Muscle layer of duodenum (tissue), 2 donors: ENCODE results near the gene GPR158.

Experiments
- H3K27ac ChIP-seq: one replicate; pipeline ENCODE4 v1.7.0; 2013; ENCODE audit warnings: mild to moderate bottlenecking, low read length
- H3K27me3 ChIP-seq: one replicate; pipeline ENCODE4 v1.7.0; 2013; ENCODE audit warnings: low read depth, mild to moderate bottlenecking, control low read depth, low read length
- H3K36me3 ChIP-seq, 2 donors: one replicate each; pipeline ENCODE4 v1.7.0; 2013; ENCODE audit warnings: low read length in 2 of 2, control low read depth in 1 of 2, mild to moderate bottlenecking in 1 of 2; ENCODE audit not compliant: insufficient read depth in 2 of 2, control insufficient read depth in 1 of 2
- H3K4me1 ChIP-seq, 2 donors: one replicate each; pipeline ENCODE4 v1.7.0; 2013; ENCODE audit warnings: low read length in 2 of 2, mild to moderate bottlenecking in 2 of 2, control low read depth in 1 of 2, moderate library complexity in 1 of 2; ENCODE audit not compliant: insufficient read depth in 2 of 2, control insufficient read depth in 1 of 2
- H3K4me3 ChIP-seq, 2 donors: one replicate each; pipeline ENCODE4 v1.7.0; 2013; ENCODE audit warnings: low read length in 2 of 2, low read depth in 1 of 2, mild to moderate bottlenecking in 1 of 2
- H3K9me3 ChIP-seq, 2 donors: one replicate each; pipeline ENCODE4 v1.7.0; 2013; ENCODE audit warnings: low read length in 2 of 2, control low read depth in 1 of 2, mild to moderate bottlenecking in 1 of 2; ENCODE audit not compliant: control insufficient read depth in 1 of 2
- donor health status: healthy.

The GPR158 gene

GRCh38 chr10:25170627-25171026 is 4.2 kb upstream of the GPR158 start:
- Histone ChIP-seq H3K4me1 (peaks cover 0 to 13% of the 10 kb centered on the region in 2 donors), H3K4me3 (no peak overlapping the region), H3K27ac (no peak overlapping the region), H3K36me3 (no peaks in the 10 kb centered on the region), H3K9me3 (no peaks in the 10 kb centered on the region), H3K27me3 (peaks cover 8% of the 10 kb centered on the region)

- Histone ChIP-seq H3K36me3 (no peaks in the 10 kb centered on the region), H3K9me3 (no peaks in the 10 kb centered on the region), H3K4me3 (peak overlapping the region in 1 of 2 donors; percentile 65), H3K27me3 (peaks cover 27% of the 10 kb centered on the region), H3K27ac (no peak overlapping the region), H3K4me1 (peaks cover 0 to 22% of the 10 kb centered on the region in 2 donors)
These were observed 973 bp downstream of the GPR158 start for GRCh38 chr10:25175527-25176420.

- peaks cover 0 to 22% of the 10 kb centered on the region in 2 donors for H3K4me1 ChIP-seq
- H3K36me3 ChIP-seq: no peaks in the 10 kb centered on the region
- H3K27ac ChIP-seq: no peak overlapping the region
- H3K4me3 ChIP-seq: peak overlapping the region in 1 of 2 donors; percentile 65
- no peaks in the 10 kb centered on the region for H3K9me3 ChIP-seq
- H3K27me3 ChIP-seq: peaks cover 27% of the 10 kb centered on the region
These were observed 1.7 kb downstream of the GPR158 start for GRCh38 chr10:25176421-25176968.

- Histone ChIP-seq H3K27me3 (peaks cover 27% of the 10 kb centered on the region), H3K9me3 (no peaks in the 10 kb centered on the region), H3K4me3 (no peak overlapping the region), H3K36me3 (no peaks in the 10 kb centered on the region), H3K4me1 (peaks cover 0 to 22% of the 10 kb centered on the region in 2 donors), H3K27ac (no peak overlapping the region)
These were observed 2.4 kb downstream of the GPR158 start for GRCh38 chr10:25177093-25177753.

GRCh38 chr10:25177754-25178135 is 2.9 kb downstream of the GPR158 start:
- Histone ChIP-seq H3K4me3 (no peak overlapping the region), H3K27ac (no peak overlapping the region), H3K4me1 (peaks cover 0 to 22% of the 10 kb centered on the region in 2 donors), H3K36me3 (no peaks in the 10 kb centered on the region), H3K27me3 (peaks cover 27% of the 10 kb centered on the region), H3K9me3 (no peaks in the 10 kb centered on the region)

GRCh38 chr10:25178411-25178810 is 3.6 kb downstream of the GPR158 start:
- Histone ChIP-seq H3K36me3 (no peaks in the 10 kb centered on the region), H3K4me1 (peaks cover 0 to 22% of the 10 kb centered on the region in 2 donors), H3K27me3 (peaks cover 27% of the 10 kb centered on the region), H3K27ac (no peak overlapping the region), H3K4me3 (no peak overlapping the region), H3K9me3 (no peaks in the 10 kb centered on the region)

GRCh38 chr10:25180801-25181200 is 6.0 kb downstream of the GPR158 start:
- peaks cover 18% of the 10 kb centered on the region for H3K27me3 ChIP-seq
- H3K9me3 ChIP-seq: no peaks in the 10 kb centered on the region
- H3K36me3 ChIP-seq: no peaks in the 10 kb centered on the region
- H3K27ac ChIP-seq: no peak overlapping the region
- H3K4me1 ChIP-seq: peaks cover 0 to 6% of the 10 kb centered on the region in 2 donors
- H3K4me3 ChIP-seq: no peak overlapping the region

GRCh38 chr10:25182636-25183035 is 7.8 kb downstream of the GPR158 start:
- Histone ChIP-seq H3K27me3 (peaks cover 2% of the 10 kb centered on the region), H3K27ac (no peak overlapping the region), H3K36me3 (no peaks in the 10 kb centered on the region), H3K4me1 (no peaks in the 10 kb centered on the region), H3K4me3 (no peak overlapping the region), H3K9me3 (no peaks in the 10 kb centered on the region)

- H3K4me1 ChIP-seq: no peaks in the 10 kb centered on the region
- no peak overlapping the region for H3K27ac ChIP-seq
- H3K9me3 ChIP-seq: no peaks in the 10 kb centered on the region
- no peaks in the 10 kb centered on the region for H3K27me3 ChIP-seq
- no peaks in the 10 kb centered on the region for H3K36me3 ChIP-seq
- H3K4me3 ChIP-seq: no peak overlapping the region
These were observed 16.5 kb downstream of the GPR158 start for GRCh38 chr10:25191162-25191895.

- Histone ChIP-seq H3K4me3 (no peak overlapping the region), H3K27me3 (no peaks in the 10 kb centered on the region), H3K36me3 (no peaks in the 10 kb centered on the region), H3K9me3 (no peaks in the 10 kb centered on the region), H3K27ac (no peak overlapping the region), H3K4me1 (no peaks in the 10 kb centered on the region)
These were observed 23.4 kb downstream of the GPR158 start for GRCh38 chr10:25198151-25198550.
